ENCODE results near the gene PLEKHA1.

The PLEKHA1 gene

DNA sequence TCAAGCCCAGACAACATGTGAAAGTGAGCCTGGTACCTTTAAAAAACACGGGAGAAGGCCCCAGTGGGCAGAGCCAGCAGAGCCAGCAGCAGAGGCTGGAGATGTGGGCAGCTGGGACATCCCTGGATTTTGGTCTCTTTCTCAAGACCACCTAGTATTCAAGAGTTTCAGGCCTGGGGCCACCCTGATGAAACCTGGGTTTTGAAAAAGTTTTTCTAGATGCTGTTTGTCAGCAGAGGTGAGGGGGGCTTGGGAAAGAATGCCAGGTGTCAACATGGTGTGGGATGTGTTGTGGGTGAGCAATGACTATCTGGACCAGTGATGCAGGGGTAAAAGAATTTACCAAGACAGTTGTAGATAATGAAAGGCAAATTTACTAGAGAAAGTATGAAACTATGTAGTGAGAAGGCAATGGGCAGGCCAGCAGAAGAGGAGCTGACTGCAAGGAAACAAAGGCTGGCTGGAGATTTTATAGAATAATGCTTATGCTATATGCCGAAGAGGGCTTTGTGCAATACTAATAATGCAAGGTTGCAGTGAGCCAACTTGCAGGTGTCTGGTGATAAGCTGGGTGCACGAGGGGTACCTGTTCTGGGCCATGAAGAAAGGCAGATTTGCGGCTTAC, 28.1 kb upstream of the PLEKHA1 start:
- in situ Hi-C loops (cut with MboI; ENCODE audit: low sequenced_read_pairs) = no loop called here

DNA sequence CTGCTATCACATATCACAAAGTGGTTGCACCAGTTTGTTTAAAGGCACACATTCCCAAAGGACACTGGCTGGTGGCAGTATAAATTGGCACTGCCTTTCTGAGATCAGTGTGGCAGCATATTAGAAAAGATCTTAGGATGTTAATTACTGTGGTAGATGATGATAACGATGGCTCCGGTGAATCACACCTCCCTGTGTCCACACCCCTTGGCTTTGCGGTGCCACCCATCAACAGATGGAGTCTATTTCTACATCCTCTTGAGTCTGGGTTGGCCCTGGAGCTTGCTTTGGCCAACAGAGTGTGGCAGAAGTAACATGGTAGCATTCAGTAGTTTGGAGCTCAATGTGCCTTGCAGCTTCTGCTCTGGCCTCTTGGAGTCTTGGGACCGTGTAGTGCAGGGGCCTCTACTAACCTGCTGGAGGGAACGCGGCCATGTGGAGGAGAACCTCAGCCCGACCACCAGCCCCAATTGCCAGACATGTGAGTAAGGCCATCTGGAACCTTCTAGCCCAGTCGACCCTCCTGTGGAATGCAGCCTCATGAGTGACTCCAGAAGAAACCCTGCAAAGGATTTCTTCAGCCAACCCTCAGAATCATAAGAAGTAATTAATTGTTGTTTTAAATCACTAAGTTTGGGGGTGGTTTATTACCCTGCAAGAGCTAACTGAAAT, 27.2 kb upstream of the PLEKHA1 start:
- in situ Hi-C loops (cut with MboI; ENCODE audit: low sequenced_read_pairs) = no loop called here

DNA sequence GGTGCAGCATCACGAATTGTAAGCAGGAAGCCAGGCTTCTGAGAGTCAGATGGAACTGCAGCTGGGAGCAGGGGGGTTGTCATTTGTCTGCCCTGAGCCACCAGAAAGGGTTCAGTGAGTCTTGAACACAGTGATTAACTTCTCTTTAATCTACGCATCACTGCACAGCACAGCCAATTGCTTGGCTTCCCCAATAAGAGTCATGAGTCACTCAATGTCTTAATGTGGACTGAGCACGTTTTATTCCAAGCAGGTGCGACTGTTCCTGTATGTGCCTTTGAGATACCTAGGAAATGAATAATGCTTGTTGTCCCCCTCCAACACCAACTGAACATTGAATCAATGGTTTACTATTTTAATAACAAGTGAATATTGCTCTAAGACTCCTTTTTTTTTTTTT, 26.0 kb upstream of the PLEKHA1 start:
- in situ Hi-C loops (cut with MboI; ENCODE audit: low sequenced_read_pairs) = no loop called here

DNA sequence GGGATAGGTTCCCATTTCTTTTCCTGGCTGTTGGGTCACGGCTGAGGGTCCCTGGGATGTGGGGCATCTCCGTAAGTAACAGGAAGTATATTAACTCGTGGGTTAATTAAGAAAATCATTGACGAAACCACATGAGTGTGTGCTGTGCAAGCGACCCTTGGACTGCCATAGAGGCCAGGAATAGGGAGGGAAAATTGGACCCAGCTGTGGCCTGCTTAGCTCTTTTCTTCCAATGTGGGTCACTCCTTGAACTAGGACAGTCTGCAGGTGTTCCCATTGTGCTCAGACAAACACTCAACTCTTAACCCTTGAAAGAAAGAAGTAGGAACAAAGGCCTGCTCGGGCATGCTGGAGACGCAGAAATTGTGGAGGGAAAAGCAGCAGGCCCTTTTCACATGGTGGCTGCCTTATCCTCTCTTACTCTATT, 25.6 kb upstream of the PLEKHA1 start:
- in situ Hi-C loops (cut with MboI; ENCODE audit: low sequenced_read_pairs) = no loop called here

DNA sequence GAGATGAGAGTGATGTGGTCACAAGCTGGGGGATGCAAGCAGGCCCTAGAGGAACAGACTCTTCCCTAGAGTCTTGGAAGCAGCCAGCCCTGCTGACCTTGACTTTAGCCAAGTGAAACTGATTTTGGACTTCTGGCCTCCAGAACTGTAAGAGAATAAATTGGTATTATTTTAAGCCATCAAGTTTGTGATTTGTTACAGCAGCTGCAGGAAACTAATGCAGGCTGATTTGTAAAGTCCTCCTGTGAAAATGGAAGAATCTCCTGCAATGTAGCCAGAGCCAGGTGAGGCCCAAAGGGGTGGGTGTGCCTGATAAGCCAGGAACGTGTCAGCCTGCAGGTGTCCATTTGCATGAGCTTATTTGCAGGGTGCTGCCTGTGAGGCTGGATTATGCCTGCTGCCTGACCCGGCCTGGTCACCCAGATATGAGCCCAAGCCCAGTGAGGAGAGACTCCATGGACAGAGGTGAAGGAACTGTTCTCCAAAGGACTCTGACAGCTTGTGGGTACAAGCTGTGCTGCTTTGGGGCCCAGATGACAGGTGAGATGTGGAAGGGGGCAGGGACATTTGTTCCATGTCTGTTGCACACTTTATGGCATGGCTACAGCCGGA, 24.6 kb upstream of the PLEKHA1 start:
- in situ Hi-C loops (cut with MboI; ENCODE audit: low sequenced_read_pairs) = no loop called here

DNA sequence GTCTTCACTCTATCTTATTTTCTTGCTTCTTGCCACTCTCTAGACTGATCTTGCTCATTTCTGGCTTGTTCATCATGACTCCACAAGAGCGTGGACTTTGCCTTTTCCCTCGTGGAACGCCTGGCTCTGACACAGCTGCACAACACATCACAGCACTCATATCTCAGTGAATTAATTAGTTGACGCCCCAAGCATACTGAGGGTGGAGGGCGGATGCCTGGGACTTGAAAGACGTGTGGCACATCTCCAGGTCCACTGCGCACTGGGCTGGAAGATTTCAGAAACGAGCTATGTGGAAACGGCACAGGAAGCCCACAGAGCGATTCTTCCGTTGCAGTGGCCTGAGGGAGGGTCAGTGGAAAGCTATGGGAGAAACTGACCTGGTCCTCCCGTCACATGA, 23.6 kb upstream of the PLEKHA1 start:
- in situ Hi-C loops (cut with MboI; ENCODE audit: low sequenced_read_pairs) = no loop called here

DNA sequence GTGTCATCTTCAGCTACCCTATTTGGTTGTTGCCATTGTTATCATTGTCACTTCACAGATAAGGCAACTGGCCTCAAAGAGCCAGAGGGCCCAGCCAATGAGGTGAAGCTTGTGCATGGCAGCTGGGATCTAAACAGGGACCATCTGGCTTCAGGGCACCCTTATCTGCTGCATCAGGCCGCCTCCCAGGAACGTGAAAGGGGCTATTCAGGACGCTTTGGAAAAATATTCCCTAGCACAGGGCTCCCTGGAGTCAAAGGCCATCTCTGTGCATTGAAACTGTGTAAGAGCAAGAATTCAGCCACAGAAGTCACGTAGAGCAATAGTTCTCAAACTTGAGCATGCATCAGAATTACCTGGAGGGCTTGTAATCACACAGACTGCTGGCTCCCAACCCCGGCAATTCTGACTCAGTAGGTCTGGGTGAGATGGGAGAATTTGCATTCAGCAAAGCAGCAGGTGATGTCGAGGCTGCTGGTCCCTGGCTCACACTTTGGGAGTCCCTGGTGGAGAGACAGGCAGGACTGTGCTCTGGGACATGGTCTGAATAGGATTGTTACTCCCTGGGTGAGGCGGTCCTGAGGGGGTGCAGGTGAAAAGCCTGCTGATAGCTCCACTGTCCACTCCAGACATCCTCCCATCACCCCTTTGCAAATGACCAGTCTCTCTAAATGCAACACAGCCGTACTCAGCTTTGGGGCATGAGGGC, 21.5 kb upstream of the PLEKHA1 start:
- in situ Hi-C loops (cut with MboI; ENCODE audit: low sequenced_read_pairs) = no loop called here

DNA sequence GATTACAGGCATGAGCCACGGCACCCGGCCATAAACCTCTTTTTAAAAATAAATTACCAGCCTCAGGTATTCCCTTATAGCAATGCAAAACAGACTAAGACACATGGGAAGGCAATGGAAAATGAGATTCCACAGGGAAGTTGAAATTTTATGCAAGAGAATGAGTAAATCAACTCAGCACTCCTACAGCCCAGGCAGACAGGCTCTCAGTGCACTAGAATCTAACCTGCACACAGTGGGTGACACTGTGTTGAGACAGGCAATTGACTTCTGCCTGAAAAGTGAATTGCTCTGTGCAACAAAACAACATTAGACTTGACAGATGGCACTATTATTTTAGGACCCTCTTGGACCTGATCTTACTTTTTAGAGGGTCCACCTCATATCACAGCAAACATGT, 20.1 kb upstream of the PLEKHA1 start:
- in situ Hi-C loops (cut with MboI; ENCODE audit: low sequenced_read_pairs) = no loop called here

DNA sequence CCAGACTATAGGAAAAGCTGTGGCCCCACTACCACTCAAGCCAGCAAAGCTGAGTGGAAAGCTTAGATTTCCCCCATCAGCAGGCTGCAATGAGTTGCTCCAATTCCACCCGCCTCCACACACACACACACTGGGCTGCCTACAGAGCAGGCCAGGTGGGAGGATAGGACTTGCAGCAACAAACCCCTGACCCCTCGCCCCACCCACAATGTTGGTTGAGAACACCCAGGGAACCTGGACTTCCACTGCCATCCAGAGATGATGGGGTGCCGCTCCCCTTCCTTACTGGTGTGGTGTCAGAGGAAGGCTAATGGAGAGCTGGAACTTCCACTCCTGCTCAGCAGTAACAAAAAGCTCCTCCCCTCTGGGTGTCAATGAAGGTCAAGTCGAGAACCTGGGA, 16.8 kb upstream of the PLEKHA1 start:
- in situ Hi-C loops (cut with MboI; ENCODE audit: low sequenced_read_pairs) = no loop called here

DNA sequence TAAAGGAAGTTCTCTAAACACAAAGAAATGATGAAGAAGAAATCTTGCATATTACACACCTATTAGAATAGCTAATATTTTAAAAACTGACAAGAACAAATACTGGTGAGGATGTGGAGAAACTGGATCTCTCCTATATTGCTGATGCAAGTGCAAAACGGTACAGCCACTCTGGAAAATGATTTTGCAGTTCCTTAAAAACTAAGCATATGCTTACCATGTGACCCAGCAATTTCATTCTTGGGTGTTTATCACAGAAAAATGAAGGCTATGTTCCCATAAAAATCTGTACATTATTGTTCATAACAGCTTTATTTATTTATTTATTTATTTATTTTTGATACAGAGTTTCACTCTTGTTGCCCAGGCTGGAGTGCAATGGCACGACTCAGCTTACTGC, 14.9 kb upstream of the PLEKHA1 start:
- in situ Hi-C loops (cut with MboI; ENCODE audit: low sequenced_read_pairs) = no loop called here

DNA sequence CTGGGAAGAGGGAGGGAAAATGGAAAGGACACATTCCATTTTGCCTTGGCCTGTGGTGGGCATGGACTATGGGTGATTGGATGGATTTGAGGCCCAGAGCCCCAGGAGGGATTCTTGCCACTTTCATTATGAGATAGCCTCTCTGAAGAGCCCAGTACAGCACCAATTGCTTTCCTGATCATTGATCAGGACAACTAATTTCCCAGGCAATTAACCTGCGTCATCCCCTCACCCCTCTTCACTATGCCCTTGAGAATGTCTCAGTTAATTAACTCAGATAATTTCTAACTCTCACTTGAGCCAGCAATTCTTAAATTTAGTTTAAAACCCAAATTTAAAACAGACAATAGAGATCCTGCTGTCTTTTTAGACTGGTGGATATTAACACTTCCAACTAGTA, 13.5 kb upstream of the PLEKHA1 start:
- in situ Hi-C loops (cut with MboI; ENCODE audit: low sequenced_read_pairs) = no loop called here

DNA sequence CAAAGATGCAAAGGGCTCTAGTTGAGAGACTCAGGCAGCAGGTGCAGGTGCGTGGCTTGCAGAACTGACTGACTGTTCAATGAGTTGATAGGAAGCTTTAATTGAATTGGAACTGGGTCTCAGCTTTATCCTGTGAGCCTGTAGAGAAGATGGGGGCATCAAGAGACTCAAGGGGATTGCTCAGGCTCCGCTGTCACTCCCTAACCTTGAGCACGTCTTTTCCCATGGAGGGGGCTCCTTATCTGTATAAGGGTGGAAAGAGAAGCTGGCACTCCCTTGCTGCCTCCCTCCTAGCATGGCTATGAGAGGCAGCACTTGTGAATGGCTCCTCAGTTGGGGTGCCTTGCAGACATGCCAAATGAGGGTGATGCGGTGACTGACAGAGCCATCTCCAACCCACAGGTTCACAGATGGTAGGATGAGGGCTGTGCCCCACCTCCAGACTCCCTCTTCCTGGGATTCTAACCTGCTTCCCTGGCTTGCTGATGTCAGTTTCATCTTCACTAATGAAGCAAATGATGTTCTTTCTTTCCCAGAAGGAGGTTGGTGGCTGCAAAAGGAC, 12.4 kb upstream of the PLEKHA1 start:
- in situ Hi-C loops (cut with MboI; ENCODE audit: low sequenced_read_pairs) = no loop called here

DNA sequence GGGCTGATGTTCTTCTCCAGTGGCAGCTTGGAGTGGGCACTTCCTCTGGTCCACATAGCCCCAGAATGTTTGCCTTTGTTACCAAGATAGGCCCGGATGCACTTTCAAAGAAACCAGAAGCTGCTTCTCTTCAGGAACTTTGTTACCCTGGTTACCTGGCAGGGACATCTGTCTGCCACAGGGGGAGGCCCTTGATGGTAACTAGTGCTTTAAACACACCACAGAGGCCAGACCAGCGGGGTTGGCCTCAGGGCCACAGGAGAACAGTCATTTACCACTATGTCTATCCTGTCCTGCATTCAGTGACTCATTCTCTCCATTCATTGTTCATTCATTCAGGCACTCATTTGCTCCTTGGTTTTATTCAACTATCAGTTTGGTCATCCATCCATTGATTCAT, 11.9 kb upstream of the PLEKHA1 start:
- in situ Hi-C loops (cut with MboI; ENCODE audit: low sequenced_read_pairs) = no loop called here

DNA sequence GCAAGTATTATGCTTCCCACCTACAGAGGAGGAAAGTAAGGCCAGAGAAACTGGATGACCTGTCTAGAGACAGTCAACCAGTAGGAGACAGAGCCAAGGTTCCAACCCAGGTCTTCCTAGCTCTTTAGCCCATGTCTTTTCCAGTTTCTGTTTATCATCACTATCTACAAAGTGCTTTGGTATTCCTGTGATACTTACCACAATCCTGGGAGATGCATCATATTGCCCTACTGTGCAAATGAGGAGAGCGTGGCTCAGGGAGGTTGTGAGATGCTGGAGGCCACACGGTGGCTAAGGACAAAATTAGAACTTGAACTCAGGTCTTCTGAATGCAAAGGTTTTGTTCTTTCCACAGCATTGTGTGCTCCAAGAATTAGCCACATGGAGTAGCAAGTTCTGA, 11.2 kb upstream of the PLEKHA1 start:
- in situ Hi-C loops (cut with MboI; ENCODE audit: low sequenced_read_pairs) = no loop called here

DNA sequence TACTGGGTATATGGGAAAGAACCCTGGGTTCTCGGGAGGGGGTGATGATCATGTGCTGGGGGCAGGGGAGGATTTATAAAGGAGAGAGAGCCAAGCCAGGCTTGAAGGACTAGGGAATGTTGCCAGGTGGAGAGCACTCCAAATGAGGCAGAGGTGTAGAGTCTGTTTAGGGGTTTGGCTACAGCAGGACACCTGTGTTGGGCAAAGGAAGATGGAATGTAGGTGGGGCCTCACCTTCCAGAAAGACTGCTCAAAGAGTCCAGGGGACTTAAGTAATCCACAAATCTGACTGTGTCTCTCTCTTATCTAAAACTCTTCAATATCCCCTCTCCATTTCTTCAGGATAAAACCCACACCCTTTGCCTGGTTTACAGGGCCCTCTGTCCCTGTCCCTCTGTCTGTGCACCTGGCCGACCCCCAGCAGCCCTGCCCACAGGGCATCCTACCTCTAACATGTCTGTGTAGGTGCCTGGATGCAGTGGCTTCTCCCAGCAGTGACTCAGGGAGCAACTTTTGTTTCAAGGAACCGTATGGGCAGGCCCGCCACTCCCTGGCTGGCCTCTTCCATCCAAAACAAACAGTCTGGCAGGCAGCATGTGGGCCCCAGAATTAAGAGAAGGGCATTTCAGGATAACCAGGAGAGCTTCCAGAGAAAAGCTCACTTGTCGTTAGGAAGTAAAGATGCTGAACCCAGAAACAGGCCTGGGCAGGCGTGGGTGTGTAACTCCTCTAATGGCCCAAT, 10.6 kb upstream of the PLEKHA1 start:
- in situ Hi-C loops (cut with MboI; ENCODE audit: low sequenced_read_pairs) = no loop called here

DNA sequence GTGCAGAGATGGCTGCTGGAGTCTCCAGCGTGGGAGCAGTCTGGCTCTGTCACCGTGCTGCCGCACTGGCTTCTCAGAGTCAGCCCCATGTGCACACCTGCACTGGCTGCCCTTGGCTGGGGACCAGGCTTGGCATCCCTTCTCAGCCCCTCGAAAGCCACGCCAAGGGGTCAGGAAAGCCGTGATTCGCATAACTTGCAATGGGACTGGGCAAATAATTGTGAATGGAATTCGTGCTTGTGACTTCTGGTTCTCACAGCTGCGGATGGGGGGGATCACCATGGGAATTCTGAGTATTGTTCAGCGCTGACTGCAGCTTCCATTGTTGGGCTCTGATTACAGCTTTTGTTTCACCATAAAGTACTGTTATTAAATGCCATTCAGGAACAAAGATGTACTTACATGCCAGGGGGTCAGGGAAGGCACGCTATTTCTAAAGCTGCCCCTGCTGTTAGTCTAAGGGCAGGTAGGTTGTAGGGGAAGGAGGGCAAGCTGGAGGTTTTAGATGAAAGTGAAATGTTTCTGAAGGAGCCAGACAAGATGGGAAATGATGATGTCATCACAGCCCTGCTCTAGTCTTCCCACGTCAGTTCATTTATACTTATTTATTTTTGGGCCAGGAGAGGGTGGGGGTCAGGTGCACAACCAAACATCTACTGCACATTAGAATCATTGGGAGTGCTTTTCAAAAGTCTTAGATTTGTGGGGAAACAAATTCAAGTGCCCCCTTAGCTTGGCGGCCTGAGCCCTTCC, 5.8 kb upstream of the PLEKHA1 start:
- in situ Hi-C loops (cut with MboI; ENCODE audit: low sequenced_read_pairs) = no loop called here

DNA sequence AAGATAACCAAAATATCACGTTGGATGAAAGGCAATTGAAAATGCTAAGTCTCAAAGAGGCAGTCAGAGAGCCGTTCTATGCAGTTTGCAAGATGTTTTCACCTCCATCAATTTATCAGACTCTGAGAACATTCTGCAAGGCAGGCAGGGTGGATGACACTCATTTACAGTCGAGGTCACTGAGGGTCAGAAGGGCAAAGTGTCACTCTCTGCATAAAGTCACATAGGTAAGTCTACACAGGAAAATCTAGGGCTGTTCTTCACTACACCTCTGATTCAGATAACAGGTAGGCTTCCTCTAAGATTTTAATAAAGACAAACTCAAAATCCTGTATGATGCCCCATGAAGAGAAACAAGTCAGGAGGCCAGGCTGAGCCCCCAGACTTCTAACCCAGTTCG, 1.4 kb upstream of the PLEKHA1 start:
- in situ Hi-C loops (cut with MboI; ENCODE audit: low sequenced_read_pairs) = no loop called here

DNA sequence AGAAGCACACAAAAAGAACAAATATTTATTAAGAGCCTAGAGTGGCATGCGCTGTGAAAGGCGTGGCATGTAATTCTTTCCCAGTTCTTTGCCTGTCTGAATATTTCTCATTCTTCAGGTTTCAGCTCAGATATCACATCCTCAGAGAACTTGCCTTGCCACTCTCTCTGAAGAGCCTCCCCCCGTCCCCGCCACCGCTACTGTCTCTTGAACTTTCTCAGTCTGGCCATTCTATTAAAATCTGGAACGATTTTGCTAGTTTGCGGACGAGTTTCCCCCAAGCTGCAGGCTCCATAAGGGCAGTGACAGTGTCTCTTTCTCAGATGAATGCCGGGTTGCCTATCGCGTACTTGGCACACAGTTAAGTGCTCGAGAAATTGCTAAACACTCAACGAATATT, 787 bp upstream of the PLEKHA1 start:
- in situ Hi-C loops (cut with MboI; ENCODE audit: low sequenced_read_pairs) = no loop called here

DNA sequence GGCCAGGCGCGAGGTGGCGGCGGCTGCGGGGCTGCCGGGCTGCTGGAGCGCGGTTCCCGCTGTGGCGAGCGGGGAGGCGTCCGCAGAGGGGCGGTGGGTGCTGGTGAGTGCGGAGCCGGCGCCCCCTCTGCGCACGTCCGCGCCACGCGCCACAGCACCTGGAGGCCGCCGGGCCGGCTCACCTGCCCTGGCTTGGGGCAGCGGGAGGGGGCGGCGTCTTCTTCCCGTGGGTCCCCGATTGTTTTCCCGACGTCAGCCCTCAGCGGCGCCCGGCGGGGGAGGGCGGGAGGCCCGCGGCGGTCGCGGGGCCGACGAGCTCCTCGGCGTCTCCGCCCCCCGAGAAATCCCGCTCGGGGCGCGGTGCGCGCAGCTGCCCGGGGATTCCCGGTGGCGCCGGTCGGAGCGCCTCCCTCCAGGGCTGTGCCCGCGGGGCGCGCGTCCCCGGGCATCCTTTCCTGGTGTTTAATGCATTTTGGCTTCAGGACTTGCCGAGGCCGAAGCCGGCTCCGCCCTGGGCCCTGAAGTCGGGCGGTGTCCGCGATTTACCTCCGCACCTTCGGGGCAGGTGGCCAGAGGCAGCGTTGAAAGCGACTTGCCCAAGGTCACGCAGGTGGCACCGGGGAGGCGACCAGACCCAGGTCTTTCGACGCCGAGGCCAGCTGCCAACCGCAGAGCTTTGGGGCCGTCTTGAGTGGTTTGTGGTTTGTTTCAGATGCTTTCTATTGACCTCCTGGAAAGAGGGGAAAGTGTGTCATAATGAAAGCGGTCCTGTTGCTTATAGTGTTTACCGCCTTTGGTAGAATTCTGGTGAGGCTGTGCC, 561 bp downstream of the PLEKHA1 start:
- in situ Hi-C loops (cut with MboI; ENCODE audit: low sequenced_read_pairs) = no loop called here

Data from HL-60/S4 (cell line).